ENCODE measurements around the gene TRAP1.

DNA sequence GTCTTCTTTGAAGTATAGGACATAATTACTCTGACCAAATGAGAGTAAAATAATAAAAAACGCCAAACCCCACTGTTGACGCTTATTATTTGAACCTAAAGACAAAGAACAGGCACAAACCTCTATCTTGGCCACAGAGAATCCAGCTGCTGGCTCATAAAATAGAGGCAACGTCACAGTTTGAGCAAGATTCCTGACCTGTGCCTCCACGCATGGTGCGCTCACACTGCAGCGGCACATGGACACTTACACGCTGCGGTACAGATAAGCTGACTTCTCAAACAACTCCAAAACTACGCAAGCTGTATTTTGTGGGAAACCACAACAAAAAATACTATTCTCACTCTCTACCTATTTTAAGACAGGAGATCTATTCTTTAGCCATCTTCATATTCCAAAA, 38.8 kb upstream of the TRAP1 start:
- TF ChIP-seq, protein P1, sequence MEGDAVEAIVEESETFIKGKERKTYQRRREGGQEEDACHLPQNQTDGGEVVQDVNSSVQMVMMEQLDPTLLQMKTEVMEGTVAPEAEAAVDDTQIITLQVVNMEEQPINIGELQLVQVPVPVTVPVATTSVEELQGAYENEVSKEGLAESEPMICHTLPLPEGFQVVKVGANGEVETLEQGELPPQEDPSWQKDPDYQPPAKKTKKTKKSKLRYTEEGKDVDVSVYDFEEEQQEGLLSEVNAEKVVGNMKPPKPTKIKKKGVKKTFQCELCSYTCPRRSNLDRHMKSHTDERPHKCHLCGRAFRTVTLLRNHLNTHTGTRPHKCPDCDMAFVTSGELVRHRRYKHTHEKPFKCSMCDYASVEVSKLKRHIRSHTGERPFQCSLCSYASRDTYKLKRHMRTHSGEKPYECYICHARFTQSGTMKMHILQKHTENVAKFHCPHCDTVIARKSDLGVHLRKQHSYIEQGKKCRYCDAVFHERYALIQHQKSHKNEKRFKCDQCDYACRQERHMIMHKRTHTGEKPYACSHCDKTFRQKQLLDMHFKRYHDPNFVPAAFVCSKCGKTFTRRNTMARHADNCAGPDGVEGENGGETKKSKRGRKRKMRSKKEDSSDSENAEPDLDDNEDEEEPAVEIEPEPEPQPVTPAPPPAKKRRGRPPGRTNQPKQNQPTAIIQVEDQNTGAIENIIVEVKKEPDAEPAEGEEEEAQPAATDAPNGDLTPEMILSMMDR (IDR thresholded peaks at IDR 0.05; ENCODE audit: low read depth, low read length, missing input control), result no peak
- TF ChIP-seq RXRA (IDR thresholded peaks at IDR 0.05) (no peak), MAX (IDR thresholded peaks at IDR 0.05) (no peak), JUND (IDR thresholded peaks at IDR 0.05) (no peak), TAF1 (conservative IDR thresholded peaks at IDR 0.05) (no peak), SP1 (IDR thresholded peaks at IDR 0.05) (no peak), RAD21 (IDR thresholded peaks at IDR 0.05) (no peak), FOXA1 (IDR thresholded peaks at IDR 0.05) (no peak), GABPA (IDR thresholded peaks at IDR 0.05 in 1 of 2, conservative IDR thresholded peaks at IDR 0.05 in 1 of 2) (no peak), EGR1 (IDR thresholded peaks at IDR 0.05; ENCODE audit: low read depth in 2 of 2) (no peak), HNF4A (conservative IDR thresholded peaks at IDR 0.05) (no peak), HNF4G (IDR thresholded peaks at IDR 0.05) (no peak)
- TF ChIP-seq, protein P2, sequence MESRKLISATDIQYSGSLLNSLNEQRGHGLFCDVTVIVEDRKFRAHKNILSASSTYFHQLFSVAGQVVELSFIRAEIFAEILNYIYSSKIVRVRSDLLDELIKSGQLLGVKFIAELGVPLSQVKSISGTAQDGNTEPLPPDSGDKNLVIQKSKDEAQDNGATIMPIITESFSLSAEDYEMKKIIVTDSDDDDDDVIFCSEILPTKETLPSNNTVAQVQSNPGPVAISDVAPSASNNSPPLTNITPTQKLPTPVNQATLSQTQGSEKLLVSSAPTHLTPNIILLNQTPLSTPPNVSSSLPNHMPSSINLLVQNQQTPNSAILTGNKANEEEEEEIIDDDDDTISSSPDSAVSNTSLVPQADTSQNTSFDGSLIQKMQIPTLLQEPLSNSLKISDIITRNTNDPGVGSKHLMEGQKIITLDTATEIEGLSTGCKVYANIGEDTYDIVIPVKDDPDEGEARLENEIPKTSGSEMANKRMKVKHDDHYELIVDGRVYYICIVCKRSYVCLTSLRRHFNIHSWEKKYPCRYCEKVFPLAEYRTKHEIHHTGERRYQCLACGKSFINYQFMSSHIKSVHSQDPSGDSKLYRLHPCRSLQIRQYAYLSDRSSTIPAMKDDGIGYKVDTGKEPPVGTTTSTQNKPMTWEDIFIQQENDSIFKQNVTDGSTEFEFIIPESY (IDR thresholded peaks at IDR 0.05), result no peak
- TF ChIP-seq, protein P3, sequence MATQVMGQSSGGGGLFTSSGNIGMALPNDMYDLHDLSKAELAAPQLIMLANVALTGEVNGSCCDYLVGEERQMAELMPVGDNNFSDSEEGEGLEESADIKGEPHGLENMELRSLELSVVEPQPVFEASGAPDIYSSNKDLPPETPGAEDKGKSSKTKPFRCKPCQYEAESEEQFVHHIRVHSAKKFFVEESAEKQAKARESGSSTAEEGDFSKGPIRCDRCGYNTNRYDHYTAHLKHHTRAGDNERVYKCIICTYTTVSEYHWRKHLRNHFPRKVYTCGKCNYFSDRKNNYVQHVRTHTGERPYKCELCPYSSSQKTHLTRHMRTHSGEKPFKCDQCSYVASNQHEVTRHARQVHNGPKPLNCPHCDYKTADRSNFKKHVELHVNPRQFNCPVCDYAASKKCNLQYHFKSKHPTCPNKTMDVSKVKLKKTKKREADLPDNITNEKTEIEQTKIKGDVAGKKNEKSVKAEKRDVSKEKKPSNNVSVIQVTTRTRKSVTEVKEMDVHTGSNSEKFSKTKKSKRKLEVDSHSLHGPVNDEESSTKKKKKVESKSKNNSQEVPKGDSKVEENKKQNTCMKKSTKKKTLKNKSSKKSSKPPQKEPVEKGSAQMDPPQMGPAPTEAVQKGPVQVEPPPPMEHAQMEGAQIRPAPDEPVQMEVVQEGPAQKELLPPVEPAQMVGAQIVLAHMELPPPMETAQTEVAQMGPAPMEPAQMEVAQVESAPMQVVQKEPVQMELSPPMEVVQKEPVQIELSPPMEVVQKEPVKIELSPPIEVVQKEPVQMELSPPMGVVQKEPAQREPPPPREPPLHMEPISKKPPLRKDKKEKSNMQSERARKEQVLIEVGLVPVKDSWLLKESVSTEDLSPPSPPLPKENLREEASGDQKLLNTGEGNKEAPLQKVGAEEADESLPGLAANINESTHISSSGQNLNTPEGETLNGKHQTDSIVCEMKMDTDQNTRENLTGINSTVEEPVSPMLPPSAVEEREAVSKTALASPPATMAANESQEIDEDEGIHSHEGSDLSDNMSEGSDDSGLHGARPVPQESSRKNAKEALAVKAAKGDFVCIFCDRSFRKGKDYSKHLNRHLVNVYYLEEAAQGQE (IDR thresholded peaks at IDR 0.05), result no peak

Measured in liver (tissue), 3 donors.